Measurements from ENCODE around the gene OR2S2. TPM values are rescaled to one million over a fixed set of nuclear protein-coding genes. Genes with fewer than 3 reads are reported as not detected.
"Not testable (repeated sequence)": the region's sequence is repeated elsewhere in the genome, so short reads cannot be mapped to it uniquely, and the experiment has no call there.

Gene OR2S2
- not detected for total RNA-seq
- long read RNA-seq, result 0 reads

DNA sequence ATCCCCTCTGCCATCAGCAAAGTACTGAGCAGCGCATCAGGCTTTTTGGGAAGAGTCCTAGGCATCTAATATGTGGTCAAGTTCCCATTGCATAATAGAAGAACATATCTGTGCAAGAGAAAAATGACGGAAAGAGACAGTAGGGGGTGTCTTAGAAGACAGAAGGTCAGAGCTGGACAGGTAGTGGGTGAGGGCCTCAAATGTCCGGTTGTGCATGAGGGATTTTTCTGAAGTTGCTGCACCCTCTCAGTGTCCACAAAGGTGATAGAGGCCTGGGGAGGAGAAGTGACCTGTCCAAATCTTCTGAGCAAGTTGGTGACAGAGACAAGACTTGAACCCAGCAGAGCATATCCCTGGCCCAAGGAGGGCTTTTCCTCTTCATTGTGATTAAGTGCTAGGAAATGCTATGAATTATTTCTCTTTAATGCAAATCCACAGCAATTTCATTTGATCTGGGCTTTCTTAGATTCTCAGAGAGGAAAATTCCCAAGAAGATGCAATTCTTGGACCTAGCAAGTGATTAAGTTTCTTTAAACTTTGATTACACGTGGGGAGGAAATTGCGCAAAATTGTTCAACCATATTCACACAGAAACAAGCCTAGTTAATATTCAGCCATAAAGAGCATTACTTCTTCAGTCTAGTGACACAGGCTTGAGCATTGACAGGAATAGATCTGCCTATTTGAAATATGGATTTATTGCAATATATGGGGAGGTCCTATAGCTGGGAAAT, at the start of gene OR2S2:
TSS of gene OR2S2 (minus strand) at position 51 of the 734 bp plus-strand sequence. CDS start 56 bp downstream, outside the sequence.
- ATAC-seq (no peak), DNase-seq (ENCODE audit: missing footprints) (no peak)
- intact Hi-C loops (cut with DNase I), result loop anchor here (5.0 kb wide), 1 partner anchor 49 kb away; no protein-coding TSS in a partner anchor

- intact Hi-C loops (cut with DNase I), result loop anchor here (5.0 kb wide), 1 partner anchor 50 kb away; the partner anchor contains the start of gene OR2S2
- ATAC-seq, result no peak
Measured at GRCh38 chr9:36007316-36007708, 49.4 kb upstream of the OR2S2 start.

DNA sequence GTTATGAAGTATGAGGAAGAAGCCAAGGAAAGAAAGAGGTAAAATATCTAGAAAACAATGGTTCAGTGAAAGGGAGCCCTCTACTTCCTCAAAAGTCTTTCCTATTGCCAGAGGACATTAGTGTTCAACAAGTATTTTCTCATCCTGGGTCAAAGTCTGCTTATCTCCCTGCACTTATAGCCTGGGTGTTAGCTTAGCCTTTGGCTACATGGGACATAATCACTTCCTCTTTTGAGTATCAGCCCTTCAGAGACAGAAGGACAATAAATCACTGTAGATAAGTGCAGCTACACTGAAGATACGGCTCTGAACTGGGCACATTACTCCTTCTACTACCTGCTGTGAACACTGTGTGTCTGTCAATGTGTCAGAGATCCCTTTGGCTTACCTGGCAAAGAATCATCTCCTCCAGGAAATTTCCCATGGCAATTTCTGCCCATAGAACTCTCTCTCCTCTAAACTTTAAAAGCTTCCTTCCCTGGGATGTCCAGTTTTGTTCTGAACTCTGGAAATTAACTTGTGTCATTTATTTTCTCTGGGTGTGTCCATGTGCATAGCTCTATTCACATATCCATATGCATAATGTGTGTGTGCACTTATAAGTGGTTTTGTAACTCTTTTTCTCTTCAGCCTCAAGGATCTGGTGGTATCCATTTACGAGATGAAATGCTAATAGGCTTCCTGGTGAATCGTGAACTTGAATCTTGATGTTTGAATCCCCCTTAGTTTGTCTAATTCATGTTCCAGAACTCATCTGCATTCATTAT, 48.8 kb upstream of the OR2S2 start:
- intact Hi-C loops (cut with DNase I), result loop anchor here (5.0 kb wide), 1 partner anchor 49 kb away; the partner anchor contains the start of gene OR2S2
- ATAC-seq, result no peak
- DNase-seq (ENCODE audit: missing footprints), result no peak

More at GRCh38 chr9:36007316-36007708, 49.4 kb upstream of the OR2S2 start:
- no peak for DNase-seq (ENCODE audit: missing footprints)

DNA sequence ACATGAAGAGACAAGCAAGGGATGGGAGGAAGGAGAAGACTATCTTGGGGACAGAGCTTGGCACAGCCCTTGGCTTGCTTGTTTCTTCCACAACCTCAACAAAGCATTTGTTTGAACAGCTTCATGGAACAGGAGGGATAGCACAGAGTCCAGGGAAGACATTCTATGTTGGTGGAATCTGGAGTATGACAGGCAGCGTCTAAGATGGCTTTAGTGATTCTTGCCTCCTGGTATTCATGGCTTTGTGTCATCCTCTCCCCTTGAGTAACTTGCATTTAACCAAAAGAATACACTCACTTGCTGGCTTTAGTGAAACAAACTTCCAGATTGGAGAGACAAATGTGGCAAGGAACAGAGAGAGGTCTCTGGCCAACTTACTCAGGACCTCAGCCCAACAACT, 47.9 kb upstream of the OR2S2 start:
- DNase-seq (ENCODE audit: missing footprints), result no peak
- ATAC-seq, result no peak
- intact Hi-C loops (cut with DNase I), result loop anchor here (5.0 kb wide), 1 partner anchor 49 kb away; the partner anchor contains the start of gene OR2S2

DNA sequence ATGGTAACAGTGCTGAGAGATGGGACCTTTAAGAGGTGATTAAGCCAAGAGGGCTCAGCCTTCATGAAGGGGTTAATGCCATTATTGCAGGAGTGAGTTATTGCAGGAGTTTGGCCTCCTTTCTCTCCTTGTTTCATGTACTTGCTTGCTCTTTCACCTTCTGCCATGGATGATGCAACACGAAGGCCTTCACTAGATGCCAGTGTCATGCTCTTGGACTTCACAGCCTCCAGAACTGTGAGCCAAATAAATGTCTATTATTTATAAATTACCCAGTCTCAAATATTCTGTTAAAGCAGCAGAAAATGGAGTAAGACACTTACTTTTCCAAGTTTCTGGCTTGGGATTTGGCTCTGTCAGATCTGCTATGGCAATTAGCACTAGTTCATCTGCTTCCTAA, 40.4 kb upstream of the OR2S2 start:
- DNase-seq (ENCODE audit: missing footprints) (no peak), ATAC-seq (no peak)
- intact Hi-C loops (cut with DNase I), result no loop called here

DNA sequence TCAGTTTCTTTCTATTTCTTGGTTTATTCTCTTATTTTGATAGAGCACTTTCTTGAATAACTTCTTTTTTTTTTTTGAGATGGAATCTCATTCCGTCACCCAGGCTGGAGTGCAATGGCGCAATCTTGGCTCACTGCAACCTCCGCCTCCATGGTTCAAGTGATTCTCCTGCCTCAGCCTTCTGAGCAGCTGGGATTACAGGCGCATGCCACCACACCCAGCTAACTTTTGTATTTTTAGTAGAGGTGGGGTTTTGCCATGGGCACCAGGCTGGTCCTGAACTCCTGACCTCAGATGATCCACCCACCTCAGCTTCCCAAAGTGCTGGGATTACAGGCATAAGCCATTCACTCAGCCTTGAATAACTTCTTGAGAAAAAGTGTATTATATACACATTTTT, 39.1 kb upstream of the OR2S2 start:
- intact Hi-C loops (cut with DNase I); DNase-seq (ENCODE audit: missing footprints); ATAC-seq: not testable (repeated sequence)

DNA sequence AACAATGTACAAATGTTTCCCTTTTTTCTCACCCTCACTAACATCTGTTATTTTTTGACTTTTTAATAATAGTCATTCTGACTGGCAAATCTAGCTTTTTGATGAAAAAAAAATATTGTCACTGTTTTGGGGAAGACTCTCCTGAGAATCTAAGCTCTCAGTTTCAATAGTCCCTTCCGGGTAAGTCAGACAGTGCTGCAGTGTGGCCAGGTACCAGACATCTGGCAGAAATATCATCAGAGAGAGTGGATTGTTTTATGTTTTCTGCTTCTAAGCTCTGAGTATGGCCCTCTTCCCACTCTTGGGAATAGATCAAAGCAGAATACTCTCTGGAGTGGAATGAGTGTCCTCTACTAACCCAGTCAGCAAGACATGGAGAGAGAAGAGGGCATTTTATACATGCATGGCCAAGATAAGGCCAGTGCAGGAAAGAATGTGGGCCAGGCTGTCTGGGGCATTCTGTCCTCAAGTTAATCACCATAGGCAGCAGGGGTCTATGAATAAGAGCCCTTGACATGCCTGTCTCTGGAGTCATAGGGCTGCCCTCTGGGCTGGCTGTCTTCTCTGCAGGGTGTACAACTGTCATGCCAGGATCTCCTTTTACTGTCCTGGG, 38.5 kb upstream of the OR2S2 start:
- peak; percentile 93 for ATAC-seq
- intact Hi-C loops (cut with DNase I), result no loop called here
- DNase-seq (ENCODE audit: missing footprints), result no peak

DNA sequence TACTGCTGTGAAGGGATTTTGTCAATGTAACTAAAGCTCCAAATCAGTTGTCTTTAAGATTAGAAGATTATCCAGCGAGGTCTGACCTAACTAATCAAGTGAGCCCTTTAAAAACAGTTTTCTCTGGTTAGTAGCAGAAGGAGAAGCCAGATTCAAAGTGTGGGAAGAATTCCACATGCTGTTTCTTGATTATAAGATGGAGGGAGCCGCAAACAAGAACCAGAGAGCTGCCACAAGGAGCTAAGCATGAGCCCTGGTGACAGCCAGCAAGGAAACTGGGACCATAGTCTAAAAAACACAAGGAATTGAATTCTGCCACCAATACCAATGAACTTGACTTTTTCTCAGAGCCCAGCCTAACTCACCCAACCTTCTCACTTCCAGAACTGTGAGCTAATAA, 37.0 kb upstream of the OR2S2 start:
- ATAC-seq, result no peak
- DNase-seq (ENCODE audit: missing footprints), result no peak
- intact Hi-C loops (cut with DNase I), result no loop called here

DNA sequence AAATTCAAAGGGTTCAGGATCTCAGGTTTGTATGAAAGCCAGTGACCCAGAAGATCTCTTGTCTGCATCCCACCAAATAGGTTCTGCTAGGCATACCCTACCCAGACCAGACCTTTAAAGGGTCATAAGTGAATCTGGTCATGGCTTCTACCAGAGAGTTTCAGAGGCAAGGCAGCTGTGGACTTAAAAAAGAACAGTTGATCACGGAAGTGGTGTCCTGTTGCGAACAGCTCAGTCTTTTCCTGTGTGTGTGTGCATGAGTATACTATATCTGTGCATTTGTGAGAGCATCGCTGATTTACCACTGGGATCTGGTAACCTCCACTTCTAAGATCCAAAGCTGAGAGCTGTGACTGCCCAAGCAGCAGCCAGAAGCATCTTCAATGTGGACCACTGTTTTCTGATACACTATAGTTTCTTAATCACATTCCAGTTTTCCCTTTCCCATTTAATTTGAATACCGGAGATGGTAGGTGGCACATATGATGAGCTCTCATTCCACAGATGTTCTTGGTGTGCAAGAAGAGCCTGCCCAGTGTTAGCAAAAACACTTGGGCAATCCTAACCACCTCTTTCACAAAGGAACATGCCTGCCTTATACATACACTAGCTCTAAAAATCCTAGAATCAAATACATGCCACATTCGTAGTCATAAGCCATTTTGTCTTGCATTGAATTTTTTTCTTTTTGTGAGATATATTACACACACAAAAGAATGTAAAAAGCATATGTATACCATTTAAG, 36.2 kb upstream of the OR2S2 start:
- intact Hi-C loops (cut with DNase I), result no loop called here
- ATAC-seq (no peak), DNase-seq (ENCODE audit: missing footprints) (no peak)

- ATAC-seq; DNase-seq (ENCODE audit: missing footprints); intact Hi-C loops (cut with DNase I): not testable (repeated sequence)
Measured at GRCh38 chr9:35993136-35993535, 35.2 kb upstream of the OR2S2 start.

- no peak for DNase-seq (ENCODE audit: missing footprints)
- ATAC-seq, result no peak
- intact Hi-C loops (cut with DNase I), result no loop called here
Measured at GRCh38 chr9:35990155-35990554, 32.2 kb upstream of the OR2S2 start.

DNA sequence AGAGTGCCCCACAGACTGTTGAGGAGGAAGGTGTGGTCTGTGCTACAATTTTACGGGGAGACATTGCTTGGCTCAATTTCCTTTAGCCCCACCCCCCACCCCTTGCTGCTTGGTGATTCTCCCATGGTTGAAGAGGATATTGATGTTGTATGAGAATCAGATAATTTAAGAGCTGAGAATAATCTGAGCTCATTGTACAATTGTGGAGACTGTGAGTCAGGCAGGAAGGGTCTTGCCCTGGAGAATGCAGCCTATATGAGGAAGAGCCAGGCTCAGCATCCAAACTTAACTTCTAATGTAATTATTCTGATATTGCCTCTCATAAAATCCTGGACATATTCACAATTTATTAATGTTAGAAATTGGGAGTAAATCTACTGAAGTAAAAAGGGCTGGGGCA, 26.1 kb upstream of the OR2S2 start:
- DNase-seq (ENCODE audit: missing footprints), result no peak
- ATAC-seq, result no peak
- intact Hi-C loops (cut with DNase I), result no loop called here

DNA sequence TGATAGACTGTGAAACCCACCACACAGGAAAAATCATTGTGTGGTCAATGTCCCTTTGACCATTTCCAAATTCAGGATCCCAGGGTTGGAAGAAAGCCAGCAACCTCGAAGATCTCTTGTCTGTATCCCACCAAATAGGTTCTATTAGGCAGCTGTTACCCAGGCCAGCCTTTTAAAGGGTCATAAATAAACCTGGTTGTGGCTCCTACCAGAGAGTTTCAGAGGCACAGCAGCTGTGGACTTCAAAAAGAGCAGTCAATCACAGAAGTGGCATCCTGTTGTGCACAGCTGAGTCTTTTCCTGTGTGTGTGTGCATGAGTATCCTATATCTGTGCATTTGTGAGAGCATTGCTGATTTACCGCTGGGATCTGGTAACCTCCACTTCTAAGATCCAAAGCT, 23.7 kb upstream of the OR2S2 start:
- intact Hi-C loops (cut with DNase I), result no loop called here
- no peak for DNase-seq (ENCODE audit: missing footprints)

DNA sequence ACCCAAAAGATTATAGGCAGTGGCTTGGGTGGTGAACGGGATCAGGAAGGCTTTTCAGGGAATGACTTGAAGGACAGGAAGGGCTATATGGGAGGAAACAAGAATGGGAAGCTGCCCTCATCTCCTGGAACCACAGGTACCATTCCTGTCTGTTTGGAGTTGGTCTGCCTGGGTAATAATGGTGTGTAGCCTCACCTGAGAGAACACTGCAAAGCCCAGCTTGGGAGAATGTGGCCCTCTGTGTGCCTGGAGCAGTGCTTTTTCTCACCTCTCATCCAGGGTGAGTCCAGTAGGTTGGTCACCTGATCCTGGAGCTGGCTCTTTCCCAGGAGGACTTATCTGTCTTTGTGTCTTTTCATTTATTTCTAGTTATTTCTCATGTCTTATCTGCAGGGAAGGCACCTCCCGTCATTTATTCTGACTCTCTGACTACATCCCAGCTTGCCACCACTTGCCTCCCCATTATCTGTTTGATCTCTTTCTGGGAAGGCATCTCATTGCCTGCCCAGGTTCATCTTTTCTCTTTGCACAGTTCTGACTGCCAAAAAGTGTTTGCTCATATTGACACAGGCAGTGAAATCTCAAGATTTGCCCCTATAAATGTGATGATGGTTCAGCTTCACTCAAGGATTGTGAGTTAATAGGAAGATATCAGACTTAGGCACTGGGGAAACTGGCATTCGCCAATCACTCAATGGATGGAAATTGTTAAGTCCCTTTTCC, 22.5 kb upstream of the OR2S2 start:
- intact Hi-C loops (cut with DNase I), result no loop called here
- ATAC-seq, result no peak
- no peak for DNase-seq (ENCODE audit: missing footprints)

More for the DNA sequence above, 23.7 kb upstream of the OR2S2 start:
- no peak for ATAC-seq

DNA sequence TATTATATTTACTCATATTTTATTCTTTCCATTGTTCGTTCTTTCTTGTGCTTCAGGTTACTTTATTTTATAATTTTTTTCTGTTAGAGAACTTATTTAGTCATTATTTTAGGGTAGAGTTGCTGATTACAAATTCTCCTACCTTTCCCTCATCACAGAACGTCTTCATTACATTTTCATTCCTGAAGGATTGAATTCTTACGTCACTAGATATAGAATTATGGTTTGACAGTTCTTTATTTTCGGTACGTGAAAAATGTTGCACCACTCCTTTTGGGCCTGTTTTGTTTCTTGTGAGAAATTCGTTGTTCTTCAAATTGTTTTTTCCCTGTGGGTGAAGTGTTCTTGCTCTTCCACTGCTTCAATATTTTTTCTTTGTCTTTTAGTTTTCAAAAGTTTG, 20.8 kb upstream of the OR2S2 start:
- DNase-seq (ENCODE audit: missing footprints) (no peak), ATAC-seq (no peak)
- intact Hi-C loops (cut with DNase I), result no loop called here

DNA sequence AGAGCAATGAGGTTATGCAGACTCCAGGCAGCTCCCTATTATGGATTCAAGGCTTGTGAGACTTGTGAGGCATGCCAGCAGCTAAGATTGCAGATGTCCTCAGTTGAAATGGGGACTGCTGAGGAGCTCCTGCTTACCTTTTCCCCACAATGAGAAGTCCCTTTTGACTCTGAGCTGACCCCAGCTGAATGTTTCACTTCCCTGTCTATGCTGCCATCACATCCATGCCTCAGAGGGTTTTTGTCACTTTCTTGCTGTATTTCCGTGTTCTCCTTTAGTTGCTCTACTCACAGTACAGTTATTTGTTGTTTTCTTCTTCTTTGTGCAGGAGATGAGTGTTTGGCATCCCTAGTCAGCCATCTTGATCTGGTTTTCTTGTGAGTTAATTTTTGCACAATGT, 18.8 kb upstream of the OR2S2 start:
- DNase-seq (ENCODE audit: missing footprints), result no peak
- ATAC-seq, result no peak
- intact Hi-C loops (cut with DNase I), result no loop called here

- DNase-seq (ENCODE audit: missing footprints), result no peak
- no peak for ATAC-seq
- intact Hi-C loops (cut with DNase I), result no loop called here
Measured at GRCh38 chr9:35974800-35975199, 16.8 kb upstream of the OR2S2 start.

DNA sequence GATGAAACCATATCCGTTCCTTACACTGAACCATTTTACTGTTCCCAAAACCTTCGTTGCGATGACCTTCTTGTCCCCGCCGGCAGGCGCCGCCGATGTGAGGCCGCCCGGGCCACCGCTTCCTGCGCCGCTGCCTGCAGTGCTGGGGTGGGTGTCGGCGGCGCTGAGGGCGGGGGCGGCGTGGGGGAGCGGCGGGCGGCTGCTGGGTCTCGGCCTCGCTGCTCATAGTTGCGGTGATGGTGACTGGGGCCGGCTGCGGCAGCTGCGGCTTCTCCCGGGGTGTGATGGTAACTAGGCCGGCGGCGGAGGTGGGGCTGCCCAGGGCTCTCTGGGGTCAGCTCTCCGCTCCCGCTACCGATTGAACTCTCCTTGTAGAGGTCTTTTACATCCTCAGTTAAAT, 14.1 kb upstream of the OR2S2 start:
- ATAC-seq (peak; percentile 54), DNase-seq (ENCODE audit: missing footprints) (no peak)
- intact Hi-C loops (cut with DNase I), result no loop called here
